GM12873 (cell line): Measurements from ENCODE around the gene INPP5B.

Experiments used
- TF ChIP-seq, protein P1 (sequence below): IDR thresholded peaks from 2 replicates; pipeline ENCODE4 v1.5.1; 2012; ENCODE audit warnings: low read depth, mild to moderate bottlenecking, moderate library complexity, low read length, control low read depth; ENCODE audit not compliant: insufficient read depth; ENCODE audit errors: missing control alignments

The INPP5B gene

DNA sequence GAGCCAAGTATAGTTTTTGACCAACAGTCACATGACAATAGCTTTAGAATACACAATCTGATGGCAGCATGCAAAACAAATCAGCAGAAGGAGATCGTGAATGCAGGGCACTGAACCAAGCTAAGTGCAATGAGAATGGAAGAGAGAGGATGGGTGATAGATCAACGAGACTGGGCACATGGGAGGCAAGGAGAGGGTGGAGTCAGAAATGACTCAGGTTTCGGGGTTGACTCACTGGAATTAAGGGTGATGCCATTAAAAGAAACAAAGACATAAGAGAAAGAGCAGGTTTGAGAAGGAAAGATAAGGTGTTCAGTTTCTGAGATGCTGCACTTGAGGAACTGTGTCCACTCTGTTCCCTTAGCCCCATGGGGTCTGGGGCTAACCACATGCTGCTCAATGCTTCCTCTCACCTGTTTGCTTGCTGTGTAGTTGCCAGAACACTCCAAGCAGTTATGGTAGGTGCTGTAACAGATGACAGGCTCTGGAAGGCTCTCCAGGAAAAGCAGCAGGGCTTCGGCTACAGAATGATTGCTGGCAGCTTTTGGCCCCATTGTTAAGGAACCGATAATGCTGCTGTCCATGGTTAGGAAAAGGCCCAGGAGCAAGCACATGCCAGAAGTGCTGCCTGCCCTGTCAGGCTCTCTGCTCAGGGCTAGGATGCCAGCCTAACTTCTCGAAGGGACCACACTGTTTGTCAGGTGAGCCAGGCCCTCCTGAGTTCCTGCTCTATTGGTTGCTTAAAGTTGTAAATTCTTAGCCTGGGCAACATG is 81.3 kb downstream of the INPP5B start:
- TF ChIP-seq, protein P1, sequence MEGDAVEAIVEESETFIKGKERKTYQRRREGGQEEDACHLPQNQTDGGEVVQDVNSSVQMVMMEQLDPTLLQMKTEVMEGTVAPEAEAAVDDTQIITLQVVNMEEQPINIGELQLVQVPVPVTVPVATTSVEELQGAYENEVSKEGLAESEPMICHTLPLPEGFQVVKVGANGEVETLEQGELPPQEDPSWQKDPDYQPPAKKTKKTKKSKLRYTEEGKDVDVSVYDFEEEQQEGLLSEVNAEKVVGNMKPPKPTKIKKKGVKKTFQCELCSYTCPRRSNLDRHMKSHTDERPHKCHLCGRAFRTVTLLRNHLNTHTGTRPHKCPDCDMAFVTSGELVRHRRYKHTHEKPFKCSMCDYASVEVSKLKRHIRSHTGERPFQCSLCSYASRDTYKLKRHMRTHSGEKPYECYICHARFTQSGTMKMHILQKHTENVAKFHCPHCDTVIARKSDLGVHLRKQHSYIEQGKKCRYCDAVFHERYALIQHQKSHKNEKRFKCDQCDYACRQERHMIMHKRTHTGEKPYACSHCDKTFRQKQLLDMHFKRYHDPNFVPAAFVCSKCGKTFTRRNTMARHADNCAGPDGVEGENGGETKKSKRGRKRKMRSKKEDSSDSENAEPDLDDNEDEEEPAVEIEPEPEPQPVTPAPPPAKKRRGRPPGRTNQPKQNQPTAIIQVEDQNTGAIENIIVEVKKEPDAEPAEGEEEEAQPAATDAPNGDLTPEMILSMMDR = no peak

GRCh38 chr1:37862330-37862729 is 84.5 kb downstream of the INPP5B start:
- TF ChIP-seq, protein P1 = no peak

- TF ChIP-seq, protein P1 = no peak
These were observed 85.7 kb downstream of the INPP5B start for GRCh38 chr1:37861151-37861550.

GRCh38 chr1:37860346-37860666 is 86.5 kb downstream of the INPP5B start:
- TF ChIP-seq, protein P1 = no peak

DNA sequence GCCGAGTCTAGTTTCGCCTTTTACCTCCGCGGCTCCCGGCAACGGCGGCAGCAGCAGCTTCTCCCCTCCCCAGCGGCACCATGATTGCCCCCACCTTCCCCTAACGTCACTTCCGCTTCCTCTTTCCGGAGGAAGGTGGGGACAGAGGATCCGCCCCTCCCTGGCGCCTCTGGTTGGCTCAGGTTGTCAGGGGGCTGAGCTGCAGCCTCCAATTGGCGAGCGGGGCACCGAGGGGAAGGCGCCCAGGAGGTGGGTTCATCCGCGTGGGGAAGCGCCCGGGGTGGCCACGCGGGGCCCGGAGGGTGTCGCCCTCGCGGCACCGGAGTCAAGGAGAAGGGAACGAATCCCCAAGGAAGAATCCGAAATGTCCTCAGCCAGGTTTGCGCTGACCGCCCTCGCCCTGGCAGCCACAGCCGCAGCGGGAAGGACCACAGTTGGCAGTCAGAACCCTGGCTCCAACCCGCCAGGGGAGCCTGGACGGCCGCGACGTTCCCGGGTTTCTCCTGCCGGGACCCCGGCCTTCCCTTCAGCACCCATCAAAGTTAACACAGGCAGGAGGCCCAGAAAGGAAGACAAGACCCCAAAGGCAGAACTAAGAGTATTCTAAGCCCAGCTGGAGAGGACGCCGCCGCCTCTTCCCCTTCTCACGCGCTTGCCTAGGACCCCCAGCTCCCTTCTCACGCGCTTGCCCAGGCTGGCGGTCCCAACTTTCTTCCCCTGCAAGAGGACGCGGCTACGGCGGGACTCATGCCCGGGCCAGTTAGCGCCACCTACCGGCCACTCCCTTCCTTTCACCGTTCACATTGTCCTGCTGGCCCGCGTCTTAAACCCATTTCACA is 87.1 kb downstream of the INPP5B start, which contains the start of gene MTF1:
TSS of gene MTF1 (minus strand) at position 86 of the 839 bp plus-strand sequence. CDS start 1,934 bp downstream, outside the sequence.
- TF ChIP-seq, protein P1 = peak; percentile 93

GRCh38 chr1:37858931-37859506 is 87.8 kb downstream of the INPP5B start:
- TF ChIP-seq, protein P1 = no peak

- TF ChIP-seq, protein P1 = no peak
These were observed 92.4 kb downstream of the INPP5B start for GRCh38 chr1:37854406-37854805.
